Islet of Langerhans (tissue), 1 donor: ENCODE results near the gene SLC6A6.

Source experiments
- FAIRE-seq: peaks from one replicate; lab custom pipeline; 2011; peaks lifted over from hg19 to GRCh38; lab: Jason Lieb, UNC

The SLC6A6 gene

GRCh38 chr3:14470461-14470860 lies 68.1 kb downstream of the SLC6A6 start:
- FAIRE-seq, result no peak

GRCh38 chr3:14471016-14471415 lies 68.6 kb downstream of the SLC6A6 start:
- FAIRE-seq, result no peak

- FAIRE-seq, result no peak
These were observed 69.3 kb downstream of the SLC6A6 start for GRCh38 chr3:14471690-14472089.

- no peak for FAIRE-seq
These were observed 70.3 kb downstream of the SLC6A6 start for GRCh38 chr3:14472471-14473351.

- peak; percentile 5 for FAIRE-seq
These were observed 71.0 kb downstream of the SLC6A6 start for GRCh38 chr3:14473411-14473891.

GRCh38 chr3:14474363-14475081 lies 72.1 kb downstream of the SLC6A6 start:
- no peak for FAIRE-seq

- no peak for FAIRE-seq
These were observed 73.2 kb downstream of the SLC6A6 start for GRCh38 chr3:14475621-14476020.

GRCh38 chr3:14476583-14477265 lies 74.3 kb downstream of the SLC6A6 start:
- FAIRE-seq, result no peak

- FAIRE-seq, result no peak
These were observed 75.0 kb downstream of the SLC6A6 start for GRCh38 chr3:14477311-14477935.

GRCh38 chr3:14478956-14479550 lies 76.6 kb downstream of the SLC6A6 start:
- no peak for FAIRE-seq

- FAIRE-seq, result no peak
These were observed 77.2 kb downstream of the SLC6A6 start for GRCh38 chr3:14479591-14479990.

GRCh38 chr3:14480207-14481017 lies 78.0 kb downstream of the SLC6A6 start:
- no peak for FAIRE-seq

- no peak for FAIRE-seq
These were observed 78.7 kb downstream of the SLC6A6 start for GRCh38 chr3:14481018-14481645.

- no peak for FAIRE-seq
These were observed 79.2 kb downstream of the SLC6A6 start for GRCh38 chr3:14481646-14482036.

GRCh38 chr3:14482271-14482721 lies 79.9 kb downstream of the SLC6A6 start:
- FAIRE-seq, result no peak

- FAIRE-seq, result no peak
These were observed 80.9 kb downstream of the SLC6A6 start for GRCh38 chr3:14483286-14483685.

GRCh38 chr3:14484741-14485140 lies 82.3 kb downstream of the SLC6A6 start:
- no peak for FAIRE-seq

- no peak for FAIRE-seq
These were observed 83.6 kb downstream of the SLC6A6 start for GRCh38 chr3:14485981-14486380.

- no peak for FAIRE-seq
These were observed 84.1 kb downstream of the SLC6A6 start for GRCh38 chr3:14486460-14486859.

GRCh38 chr3:14487086-14487485 lies 84.7 kb downstream of the SLC6A6 start:
- FAIRE-seq, result no peak
